Upper lobe of left lung (tissue), 6 donors: ENCODE measurements around the gene ZNF282. TPM values are rescaled to one million over a fixed set of nuclear protein-coding genes. Genes with fewer than 3 reads are reported as not detected.
A peak's percentile ranks its signal among the peaks of the same experiment; 100 is the strongest.

Source experiments
- ATAC-seq, 2 donors: fragments of 200-7000 bp; cut with Tn5 transposase; one replicate each; pipeline ENCODE4 v1.9.1; 2022; ENCODE audit warnings: mild to moderate bottlenecking in 2 of 2, moderate library complexity in 2 of 2; ENCODE audit not compliant: low FRiP score in 2 of 2
- DNase-seq, 2 donors: peaks; one replicate each; pipeline ENCODE4 v3.0.0-alpha.2; 2019 to 2020
- H3K27ac ChIP-seq, 4 donors: fragments of 200-600 bp; sonication (generic); one replicate each; pipeline ENCODE4 v1.5.1; 2016 to 2019
- H3K27me3 ChIP-seq, 4 donors: fragments of 200-600 bp; sonication (generic); one replicate each; pipeline ENCODE4 v1.5.1; 2017 to 2019
- H3K36me3 ChIP-seq, 4 donors: fragments of 200-600 bp; sonication (generic); one replicate each; pipeline ENCODE4 v1.5.1; 2016 to 2019
- H3K4me1 ChIP-seq, 4 donors: fragments of 200-600 bp; sonication (generic); one replicate each; pipeline ENCODE4 v1.5.1; 2018 to 2019
- H3K4me3 ChIP-seq, 4 donors: fragments of 200-600 bp; sonication (generic); one replicate each; pipeline ENCODE4 v1.5.1; 2017 to 2019; ENCODE audit warnings: mild to moderate bottlenecking in 2 of 4, moderate library complexity in 1 of 4
- H3K9me3 ChIP-seq, 4 donors: fragments of 200-600 bp; sonication (generic); one replicate each; pipeline ENCODE4 v1.5.1; 2018 to 2019
- EP300 ChIP-seq, 4 donors: sonication (generic); formaldehyde crosslinking; IDR thresholded peaks; one replicate each; pipeline ENCODE4 v1.5.1; 2017; ENCODE audit warnings: antibody characterized with exemption in 4 of 4, control low read depth in 2 of 4
- POLR2A ChIP-seq, 4 donors: fragments of 450-650 bp; IDR thresholded peaks; one replicate each; pipeline ENCODE4 v1.5.1; 2016 to 2017; ENCODE audit warnings: antibody characterized with exemption in 4 of 4, mild to moderate bottlenecking in 2 of 4
- POLR2AphosphoS5 ChIP-seq, 2 donors: sonication (generic); formaldehyde crosslinking; IDR thresholded peaks; one replicate each; pipeline ENCODE4 v1.5.1; 2017; ENCODE audit warnings: antibody characterized with exemption in 2 of 2
- WGBS, 2 donors: methylation state at CpG; one replicate each; pipeline ENCODE4 v1.1.5; 2017 to 2018; 5-methylcytosine and 5-hydroxymethylcytosine counted together
- total RNA-seq, 6 donors: library from RNA; depleted of rRNA in 4 of 6; stranded (reverse); fragments of >200 nt in 4 of 6; gene quantifications; one replicate each; pipeline versions ENCODE4 v1.1.0 to v1.2.1, GENCODE V29; 2016 to 2021
- TF ChIP-seq, protein P1 (sequence below), 6 experiments: fragments of 450-650 bp in 4 of 6; fragments of 200-600 bp in 2 of 6; sonication (generic) in 2 of 6; IDR thresholded peaks; one replicate each; pipeline ENCODE4 v1.5.1; 2016 to 2019; ENCODE audit warnings: antibody characterized with exemption in 6 of 6
- donor health status: DM: no; HTN: no; CAD: no; lungs with moderate emphysema.
- donor health status: DM: no; HTN: yes; CAD: no; lungs with severe emphysema.

The ZNF282 gene
- total RNA-seq = 10 to 100 TPM; 20.7 to 35.6 (median 26.7) TPM

GRCh38 chr7:149195180-149196150 is at the start of gene ZNF282:
ZNF282 (plus strand) TSS chr7:149195546; CDS start chr7:149195590, 44 bp downstream.
- Histone ChIP-seq H3K27ac (peak within 1 kb of the TSS; percentile 87 to 95 (median 91)), H3K9me3 (no peaks in the 10 kb centered on the region), H3K4me1 (peaks cover 21 to 26% (median 23%) of the 10 kb centered on the region in 4 donors), H3K36me3 (peaks cover 16 to 25% (median 23%) of the 10 kb centered on the region in 4 donors), H3K4me3 (peak within 1 kb of the TSS; percentile 64 to 96 (median 84)), H3K27me3 (no peaks in the 10 kb centered on the region)
- DNase-seq = peak; percentile 94 to 96
- 0 to 1% methylated on average over 15 to 62 of the region's 97 CpGs for WGBS, 2 donors
- TF ChIP-seq, protein P1, sequence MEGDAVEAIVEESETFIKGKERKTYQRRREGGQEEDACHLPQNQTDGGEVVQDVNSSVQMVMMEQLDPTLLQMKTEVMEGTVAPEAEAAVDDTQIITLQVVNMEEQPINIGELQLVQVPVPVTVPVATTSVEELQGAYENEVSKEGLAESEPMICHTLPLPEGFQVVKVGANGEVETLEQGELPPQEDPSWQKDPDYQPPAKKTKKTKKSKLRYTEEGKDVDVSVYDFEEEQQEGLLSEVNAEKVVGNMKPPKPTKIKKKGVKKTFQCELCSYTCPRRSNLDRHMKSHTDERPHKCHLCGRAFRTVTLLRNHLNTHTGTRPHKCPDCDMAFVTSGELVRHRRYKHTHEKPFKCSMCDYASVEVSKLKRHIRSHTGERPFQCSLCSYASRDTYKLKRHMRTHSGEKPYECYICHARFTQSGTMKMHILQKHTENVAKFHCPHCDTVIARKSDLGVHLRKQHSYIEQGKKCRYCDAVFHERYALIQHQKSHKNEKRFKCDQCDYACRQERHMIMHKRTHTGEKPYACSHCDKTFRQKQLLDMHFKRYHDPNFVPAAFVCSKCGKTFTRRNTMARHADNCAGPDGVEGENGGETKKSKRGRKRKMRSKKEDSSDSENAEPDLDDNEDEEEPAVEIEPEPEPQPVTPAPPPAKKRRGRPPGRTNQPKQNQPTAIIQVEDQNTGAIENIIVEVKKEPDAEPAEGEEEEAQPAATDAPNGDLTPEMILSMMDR (IDR thresholded peaks at IDR 0.05) = peak; percentile 57 to 76 (median 67)
- TF ChIP-seq POLR2A (IDR thresholded peaks at IDR 0.05) (peak in 3 of 4 donors; percentile 31 to 69 (median 34)), POLR2AphosphoS5 (IDR thresholded peaks at IDR 0.05) (peak; percentile 32 to 61), EP300 (IDR thresholded peaks at IDR 0.05) (no peak)
- peak; percentile 96 to 98 for ATAC-seq

DNA sequence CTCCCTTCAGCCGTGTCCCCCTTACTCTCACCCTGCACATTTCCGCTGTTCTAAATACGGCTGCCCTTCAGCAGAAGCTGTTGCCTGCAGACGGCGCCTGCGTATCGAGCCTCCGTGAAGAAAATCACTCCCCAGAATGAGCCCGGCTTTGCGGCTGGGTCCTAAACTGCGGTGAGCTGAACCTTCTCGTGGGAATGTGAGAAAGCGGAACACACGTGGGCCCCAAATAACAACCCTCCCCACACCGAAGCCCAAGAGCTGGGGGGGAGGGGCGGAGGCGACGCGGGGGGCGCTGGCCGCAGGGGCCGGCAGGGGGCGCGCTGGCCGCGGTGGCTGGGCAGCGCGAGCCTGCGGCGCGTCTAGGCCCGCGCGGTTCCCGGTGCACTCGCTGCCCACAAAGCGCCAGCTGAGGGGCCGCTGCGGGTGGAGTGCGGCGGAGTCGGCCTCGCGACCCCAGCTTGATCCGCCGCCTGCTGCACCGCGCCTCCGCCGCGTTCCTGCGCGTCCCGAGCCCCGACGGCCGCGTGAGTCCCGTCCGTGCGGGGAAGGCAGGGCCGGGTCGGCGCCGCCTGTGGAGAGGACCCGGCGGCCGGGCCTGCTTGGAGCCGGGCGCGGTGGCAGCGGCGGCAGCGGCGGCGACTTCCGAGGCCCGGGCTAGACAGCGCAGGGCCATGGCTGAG is 48.1 kb upstream of the ZNF282 start, which contains the start of gene ZNF398:
ZNF398 (plus strand) TSS at position 382 of the 680 bp plus-strand sequence; CDS start at position 672, 290 bp downstream.
- Histone ChIP-seq H3K27me3 (no peaks in the 10 kb centered on the region), H3K27ac (peak within 1 kb of the TSS; percentile 89 to 96 (median 94)), H3K4me1 (peaks cover 15 to 26% (median 21%) of the 10 kb centered on the region in 4 donors), H3K36me3 (no peaks in the 10 kb centered on the region), H3K9me3 (no peaks in the 10 kb centered on the region), H3K4me3 (peak within 1 kb of the TSS; percentile 69 to 97 (median 84))
- 0% methylated on average over 12 to 19 of the region's 79 CpGs for WGBS, 2 donors
- no peak for TF ChIP-seq EP300 (IDR thresholded peaks at IDR 0.05)
- TF ChIP-seq POLR2A (IDR thresholded peaks at IDR 0.05) = peak in 2 of 4 donors; percentile 57 to 77
- peak; percentile 16 to 58 for TF ChIP-seq POLR2AphosphoS5 (IDR thresholded peaks at IDR 0.05)
- TF ChIP-seq, protein P1 (IDR thresholded peaks at IDR 0.05) = peak; percentile 90 to 99 (median 94)
- ATAC-seq = peak; percentile 92 to 97
- peak; percentile 83 to 96 for DNase-seq

GRCh38 chr7:149147752-149148653 is 47.3 kb upstream of the ZNF282 start:
- peak overlapping the region; percentile 89 to 96 (median 94) for H3K27ac ChIP-seq
- peaks cover 15 to 26% (median 21%) of the 10 kb centered on the region in 4 donors for H3K4me1 ChIP-seq
- H3K27me3 ChIP-seq = no peaks in the 10 kb centered on the region
- ATAC-seq = peak; percentile 30 to 84
- WGBS, 2 donors = 0% methylated on average over 2 to 53 of the region's 86 CpGs
- no peaks in the 10 kb centered on the region for H3K36me3 ChIP-seq
- H3K4me3 ChIP-seq = peak overlapping the region; percentile 69 to 97 (median 84)
- TF ChIP-seq, protein P1 (IDR thresholded peaks at IDR 0.05) = no peak
- TF ChIP-seq POLR2AphosphoS5 (IDR thresholded peaks at IDR 0.05) (peak; percentile 2 to 5), POLR2A (IDR thresholded peaks at IDR 0.05) (no peak)
- peak; percentile 63 to 93 for DNase-seq
- H3K9me3 ChIP-seq = no peaks in the 10 kb centered on the region

GRCh38 chr7:149150981-149151380 is 44.4 kb upstream of the ZNF282 start:
- ATAC-seq = no peak
- 57 to 69% methylated on average over 4 of the region's 4 CpGs for WGBS, 2 donors

More at GRCh38 chr7:149150981-149151380, 44.4 kb upstream of the ZNF282 start:
- Histone ChIP-seq H3K4me1 (peaks cover 15 to 26% (median 20%) of the 10 kb centered on the region in 4 donors), H3K9me3 (no peaks in the 10 kb centered on the region), H3K27ac (no peak overlapping the region), H3K27me3 (no peaks in the 10 kb centered on the region), H3K36me3 (peaks cover 6 to 21% (median 17%) of the 10 kb centered on the region in 4 donors), H3K4me3 (no peak overlapping the region)
- peak in 1 of 2 donors; percentile 21 for DNase-seq
- TF ChIP-seq EP300 (IDR thresholded peaks at IDR 0.05) (no peak), POLR2AphosphoS5 (IDR thresholded peaks at IDR 0.05) (no peak), POLR2A (IDR thresholded peaks at IDR 0.05) (no peak)
- TF ChIP-seq, protein P1 (IDR thresholded peaks at IDR 0.05) = no peak
